ENCODE measurements around the gene NCKAP5.

NCKAP5 gene

GRCh38 chr2:132949108-132949507, 619.2 kb downstream of the NCKAP5 start:
- H3K27ac ChIP-seq = no peak overlapping the region
- H3K27me3 ChIP-seq (ENCODE audit: insufficient read depth, low read depth, severe bottlenecking) = no peaks in the 10 kb centered on the region
- no peak for DNase-seq
- no peaks in the 10 kb centered on the region for H3K9me3 ChIP-seq (ENCODE audit: severe bottlenecking)
- no peak overlapping the region for H3K4me3 ChIP-seq (ENCODE audit: low read depth, low read length)
- H3K36me3 ChIP-seq = no peaks in the 10 kb centered on the region
- TF ChIP-seq, protein P1, sequence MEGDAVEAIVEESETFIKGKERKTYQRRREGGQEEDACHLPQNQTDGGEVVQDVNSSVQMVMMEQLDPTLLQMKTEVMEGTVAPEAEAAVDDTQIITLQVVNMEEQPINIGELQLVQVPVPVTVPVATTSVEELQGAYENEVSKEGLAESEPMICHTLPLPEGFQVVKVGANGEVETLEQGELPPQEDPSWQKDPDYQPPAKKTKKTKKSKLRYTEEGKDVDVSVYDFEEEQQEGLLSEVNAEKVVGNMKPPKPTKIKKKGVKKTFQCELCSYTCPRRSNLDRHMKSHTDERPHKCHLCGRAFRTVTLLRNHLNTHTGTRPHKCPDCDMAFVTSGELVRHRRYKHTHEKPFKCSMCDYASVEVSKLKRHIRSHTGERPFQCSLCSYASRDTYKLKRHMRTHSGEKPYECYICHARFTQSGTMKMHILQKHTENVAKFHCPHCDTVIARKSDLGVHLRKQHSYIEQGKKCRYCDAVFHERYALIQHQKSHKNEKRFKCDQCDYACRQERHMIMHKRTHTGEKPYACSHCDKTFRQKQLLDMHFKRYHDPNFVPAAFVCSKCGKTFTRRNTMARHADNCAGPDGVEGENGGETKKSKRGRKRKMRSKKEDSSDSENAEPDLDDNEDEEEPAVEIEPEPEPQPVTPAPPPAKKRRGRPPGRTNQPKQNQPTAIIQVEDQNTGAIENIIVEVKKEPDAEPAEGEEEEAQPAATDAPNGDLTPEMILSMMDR (IDR thresholded peaks at IDR 0.05; ENCODE audit: low read depth, low read length) = no peak

GRCh38 chr2:132948211-132948610, 620.1 kb downstream of the NCKAP5 start:
- no peak for DNase-seq
- H3K27me3 ChIP-seq (ENCODE audit: insufficient read depth, low read depth, severe bottlenecking) = no peaks in the 10 kb centered on the region
- no peaks in the 10 kb centered on the region for H3K9me3 ChIP-seq (ENCODE audit: severe bottlenecking)
- no peak overlapping the region for H3K27ac ChIP-seq
- TF ChIP-seq, protein P1 (IDR thresholded peaks at IDR 0.05; ENCODE audit: low read depth, low read length) = no peak
- H3K36me3 ChIP-seq = no peaks in the 10 kb centered on the region
- H3K4me3 ChIP-seq (ENCODE audit: low read depth, low read length) = no peak overlapping the region

GRCh38 chr2:132943829-132944228, 624.4 kb downstream of the NCKAP5 start:
- TF ChIP-seq, protein P1 (IDR thresholded peaks at IDR 0.05; ENCODE audit: low read depth, low read length) = no peak
- H3K9me3 ChIP-seq (ENCODE audit: severe bottlenecking) = no peaks in the 10 kb centered on the region
- H3K27me3 ChIP-seq (ENCODE audit: insufficient read depth, low read depth, severe bottlenecking) = no peaks in the 10 kb centered on the region
- no peak overlapping the region for H3K27ac ChIP-seq
- H3K4me3 ChIP-seq (ENCODE audit: low read depth, low read length) = no peak overlapping the region
- no peak for DNase-seq
- no peaks in the 10 kb centered on the region for H3K36me3 ChIP-seq

- no peaks in the 10 kb centered on the region for H3K9me3 ChIP-seq (ENCODE audit: severe bottlenecking)
These were observed 626.8 kb downstream of the NCKAP5 start for GRCh38 chr2:132941296-132942020.

DNA sequence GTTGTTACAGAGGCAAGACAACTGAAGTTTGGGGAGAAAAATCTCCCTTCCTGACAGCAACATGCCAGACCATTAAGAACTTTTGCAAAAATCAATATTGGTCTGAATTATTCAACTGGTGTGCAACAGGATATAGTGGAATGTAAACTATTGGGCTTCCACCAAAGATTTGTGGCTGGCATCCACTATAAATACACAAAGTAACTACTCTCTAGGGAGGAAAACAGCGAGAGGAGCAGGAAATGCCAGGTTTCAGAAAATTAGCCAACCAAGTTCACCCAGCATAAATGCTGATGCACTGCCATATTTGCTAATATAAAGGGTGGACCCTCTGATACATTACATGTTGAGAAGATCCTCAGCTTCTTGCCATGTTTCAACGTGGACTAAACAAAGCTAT, 630.6 kb downstream of the NCKAP5 start:
- Histone ChIP-seq H3K27ac (no peak overlapping the region), H3K27me3 (ENCODE audit: insufficient read depth, low read depth, severe bottlenecking) (no peaks in the 10 kb centered on the region), H3K9me3 (ENCODE audit: severe bottlenecking) (no peaks in the 10 kb centered on the region), H3K4me3 (ENCODE audit: low read depth, low read length) (no peak overlapping the region), H3K36me3 (no peaks in the 10 kb centered on the region)
- DNase-seq = no peak
- TF ChIP-seq, protein P1 (IDR thresholded peaks at IDR 0.05; ENCODE audit: low read depth, low read length) = no peak

More at GRCh38 chr2:132941296-132942020, 626.8 kb downstream of the NCKAP5 start:
- H3K27me3 ChIP-seq (ENCODE audit: insufficient read depth, low read depth, severe bottlenecking) = no peaks in the 10 kb centered on the region
- no peak overlapping the region for H3K27ac ChIP-seq
- no peak for DNase-seq
- H3K4me3 ChIP-seq (ENCODE audit: low read depth, low read length) = no peak overlapping the region
- no peaks in the 10 kb centered on the region for H3K36me3 ChIP-seq
- TF ChIP-seq, protein P1 (IDR thresholded peaks at IDR 0.05; ENCODE audit: low read depth, low read length) = no peak

DNA sequence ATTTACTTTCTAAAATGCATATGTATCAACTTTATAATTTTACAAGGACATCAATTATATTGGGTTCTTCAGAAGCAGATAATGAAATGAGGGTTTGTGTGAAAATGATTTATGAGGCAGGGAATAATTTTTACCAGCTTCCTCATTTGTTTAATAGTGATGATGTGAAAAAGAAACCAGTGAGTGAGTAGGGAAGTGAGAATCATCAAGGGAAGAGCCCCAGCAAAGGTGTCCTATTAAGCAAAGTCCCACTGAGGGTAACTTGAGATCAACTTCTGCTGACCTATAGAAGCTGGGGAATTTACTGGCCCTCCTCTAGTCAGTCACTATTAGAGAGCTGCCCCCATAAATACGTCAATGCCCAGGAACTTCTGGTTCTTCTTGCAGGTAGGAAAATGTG, 631.5 kb downstream of the NCKAP5 start:
- no peak for DNase-seq
- no peaks in the 10 kb centered on the region for H3K9me3 ChIP-seq (ENCODE audit: severe bottlenecking)
- H3K27ac ChIP-seq = no peak overlapping the region
- H3K36me3 ChIP-seq = no peaks in the 10 kb centered on the region
- H3K27me3 ChIP-seq (ENCODE audit: insufficient read depth, low read depth, severe bottlenecking) = no peaks in the 10 kb centered on the region
- H3K4me3 ChIP-seq (ENCODE audit: low read depth, low read length) = no peak overlapping the region
- TF ChIP-seq, protein P1 (IDR thresholded peaks at IDR 0.05; ENCODE audit: low read depth, low read length) = no peak

Measured in WERI-Rb-1 (cell line).